PFSK-1 (cell line): Measurements from ENCODE around the gene KDM2A.

ENCODE experiments used
- POLR2AphosphoS5 ChIP-seq: IDR thresholded peaks from 2 replicates; pipeline ENCODE4 v1.6.1; 2012; ENCODE audit warnings: low read depth, mild to moderate bottlenecking, control low read depth, low read length, moderate library complexity
- TAF1 ChIP-seq: IDR thresholded peaks from 2 replicates; pipeline ENCODE4 v1.6.1; 2012; ENCODE audit warnings: low read length, control low read depth, borderline replicate concordance; ENCODE audit not compliant: insufficient read depth
- TF ChIP-seq, protein P1 (sequence below), 2 experiments: IDR thresholded peaks; 2 replicates each; pipeline versions ENCODE4 v1.6.1 to v1.8.0; 2011 to 2012; ENCODE audit warnings: low read depth in 2 of 2, low read length in 2 of 2, control low read depth in 1 of 2, inconsistent platforms in 1 of 2, mild to moderate bottlenecking in 1 of 2, moderate library complexity in 1 of 2; ENCODE audit not compliant: insufficient read depth in 1 of 2

DNA sequence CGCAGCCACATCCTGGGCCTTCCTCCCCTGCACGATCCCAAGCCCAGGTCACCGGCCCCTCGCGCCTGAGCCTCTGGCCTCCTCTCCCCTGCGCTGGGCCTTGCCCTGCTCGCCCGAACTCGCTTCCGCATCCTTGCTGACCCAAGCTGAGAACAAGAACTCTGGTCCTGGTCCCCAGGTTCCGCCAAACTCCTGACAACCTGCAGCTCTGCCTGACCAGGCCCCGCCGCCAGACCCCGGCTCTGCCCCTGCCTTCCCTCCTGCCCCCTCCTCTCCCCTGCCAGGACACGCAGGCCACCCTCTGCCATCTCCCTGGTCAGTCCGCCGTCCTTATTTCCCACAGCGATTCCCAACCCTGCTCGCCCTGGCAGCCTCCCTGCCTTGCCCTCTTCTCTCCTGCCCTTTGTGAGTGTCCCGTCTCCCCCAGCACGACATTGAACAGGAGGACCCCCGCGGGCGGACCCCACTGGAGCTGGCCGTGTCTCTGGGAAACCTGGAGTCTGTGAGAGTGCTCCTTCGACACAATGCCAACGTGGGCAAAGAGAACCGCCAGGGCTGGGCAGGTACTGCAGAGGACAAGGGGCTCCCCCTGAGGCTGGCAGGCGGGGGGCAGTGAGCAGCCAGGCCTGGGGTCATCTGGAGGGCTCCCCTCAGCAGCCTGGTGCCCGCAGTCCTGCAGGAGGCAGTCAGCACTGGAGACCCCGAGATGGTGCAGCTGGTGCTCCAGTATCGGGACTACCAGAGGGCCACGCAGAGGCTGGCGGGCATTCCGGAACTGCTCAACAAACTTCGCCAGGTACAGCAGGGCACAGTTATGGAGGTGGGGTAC lies 170.8 kb downstream of the KDM2A start:
- TF ChIP-seq, protein P1, sequence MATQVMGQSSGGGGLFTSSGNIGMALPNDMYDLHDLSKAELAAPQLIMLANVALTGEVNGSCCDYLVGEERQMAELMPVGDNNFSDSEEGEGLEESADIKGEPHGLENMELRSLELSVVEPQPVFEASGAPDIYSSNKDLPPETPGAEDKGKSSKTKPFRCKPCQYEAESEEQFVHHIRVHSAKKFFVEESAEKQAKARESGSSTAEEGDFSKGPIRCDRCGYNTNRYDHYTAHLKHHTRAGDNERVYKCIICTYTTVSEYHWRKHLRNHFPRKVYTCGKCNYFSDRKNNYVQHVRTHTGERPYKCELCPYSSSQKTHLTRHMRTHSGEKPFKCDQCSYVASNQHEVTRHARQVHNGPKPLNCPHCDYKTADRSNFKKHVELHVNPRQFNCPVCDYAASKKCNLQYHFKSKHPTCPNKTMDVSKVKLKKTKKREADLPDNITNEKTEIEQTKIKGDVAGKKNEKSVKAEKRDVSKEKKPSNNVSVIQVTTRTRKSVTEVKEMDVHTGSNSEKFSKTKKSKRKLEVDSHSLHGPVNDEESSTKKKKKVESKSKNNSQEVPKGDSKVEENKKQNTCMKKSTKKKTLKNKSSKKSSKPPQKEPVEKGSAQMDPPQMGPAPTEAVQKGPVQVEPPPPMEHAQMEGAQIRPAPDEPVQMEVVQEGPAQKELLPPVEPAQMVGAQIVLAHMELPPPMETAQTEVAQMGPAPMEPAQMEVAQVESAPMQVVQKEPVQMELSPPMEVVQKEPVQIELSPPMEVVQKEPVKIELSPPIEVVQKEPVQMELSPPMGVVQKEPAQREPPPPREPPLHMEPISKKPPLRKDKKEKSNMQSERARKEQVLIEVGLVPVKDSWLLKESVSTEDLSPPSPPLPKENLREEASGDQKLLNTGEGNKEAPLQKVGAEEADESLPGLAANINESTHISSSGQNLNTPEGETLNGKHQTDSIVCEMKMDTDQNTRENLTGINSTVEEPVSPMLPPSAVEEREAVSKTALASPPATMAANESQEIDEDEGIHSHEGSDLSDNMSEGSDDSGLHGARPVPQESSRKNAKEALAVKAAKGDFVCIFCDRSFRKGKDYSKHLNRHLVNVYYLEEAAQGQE (IDR thresholded peaks at IDR 0.05; ENCODE audit: insufficient read depth in 1 of 2, low read depth in 2 of 2, low read length in 2 of 2): no peak
- TF ChIP-seq TAF1 (no peak), POLR2AphosphoS5 (no peak)
